Stimulated activated CD8-positive, alpha-beta memory T cell treated with anti-CD3 and anti-CD28 coated beads, Interleukin-12 subunit alpha, Interleukin-12 subunit beta, amount 100 ng/mL, for 4 hours (primary cell): ENCODE data around the gene CELF1.

ENCODE experiments used
- DNase-seq: peaks from one replicate; pipeline ENCODE4 v3.0.0-alpha.2; 2020; ENCODE audit warnings: low read depth

The CELF1 gene

DNA sequence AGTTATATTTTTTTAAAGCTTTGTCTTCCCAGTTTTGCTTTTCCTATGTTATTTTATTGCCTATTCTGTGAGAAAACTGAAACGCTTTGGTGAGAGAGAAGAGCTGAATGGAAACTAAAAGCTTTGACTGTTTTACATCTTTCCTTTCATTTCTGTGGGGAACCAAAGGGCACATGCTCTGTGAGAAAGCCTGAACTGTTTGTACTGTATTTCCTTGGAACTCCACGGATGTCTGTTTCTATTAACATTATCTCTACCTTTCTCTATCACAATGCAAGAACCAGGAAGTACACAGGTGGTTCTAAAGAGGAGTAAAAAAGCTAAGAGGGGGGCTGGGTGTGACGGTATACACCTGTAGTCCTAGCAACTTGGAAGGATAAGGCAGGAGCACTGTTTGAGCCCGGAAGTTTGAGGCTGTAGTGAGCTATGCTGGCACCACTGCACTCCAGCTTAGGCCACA lies 43.8 kb downstream of the CELF1 start:
- no peak for DNase-seq

DNA sequence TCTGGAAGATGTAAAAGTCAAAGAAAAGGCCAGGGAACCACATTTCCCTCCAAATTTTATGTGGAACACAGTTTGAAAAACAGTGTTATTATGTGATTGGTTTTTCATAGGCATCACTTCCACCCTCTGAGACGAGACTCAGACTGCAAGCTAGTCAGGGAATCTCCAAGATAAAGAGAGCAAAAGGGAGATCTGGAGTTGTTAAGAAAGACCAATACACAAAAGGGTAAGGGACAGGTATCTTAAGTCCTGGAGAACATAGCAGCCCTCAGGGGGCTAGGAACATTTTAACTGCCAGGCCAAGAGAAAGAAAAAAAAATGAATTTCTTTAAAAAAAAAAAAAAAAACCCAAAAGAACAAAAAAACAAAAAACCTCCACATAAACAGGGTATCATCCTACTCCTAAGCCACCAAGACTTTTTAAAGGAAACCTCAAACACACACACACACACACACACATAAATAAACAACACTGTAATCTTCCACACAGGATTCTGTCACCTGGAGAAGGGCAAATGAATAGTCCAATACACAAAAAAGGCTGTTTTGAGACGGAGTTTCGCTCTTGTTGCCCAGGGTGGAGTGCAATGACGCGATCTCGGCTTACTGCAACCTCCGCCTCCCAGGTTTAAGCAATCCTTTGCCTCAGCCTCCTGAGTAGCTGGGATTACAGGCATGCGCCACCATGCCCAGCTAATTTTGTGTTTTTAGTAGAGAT lies 44.5 kb downstream of the CELF1 start:
- DNase-seq: no peak

DNA sequence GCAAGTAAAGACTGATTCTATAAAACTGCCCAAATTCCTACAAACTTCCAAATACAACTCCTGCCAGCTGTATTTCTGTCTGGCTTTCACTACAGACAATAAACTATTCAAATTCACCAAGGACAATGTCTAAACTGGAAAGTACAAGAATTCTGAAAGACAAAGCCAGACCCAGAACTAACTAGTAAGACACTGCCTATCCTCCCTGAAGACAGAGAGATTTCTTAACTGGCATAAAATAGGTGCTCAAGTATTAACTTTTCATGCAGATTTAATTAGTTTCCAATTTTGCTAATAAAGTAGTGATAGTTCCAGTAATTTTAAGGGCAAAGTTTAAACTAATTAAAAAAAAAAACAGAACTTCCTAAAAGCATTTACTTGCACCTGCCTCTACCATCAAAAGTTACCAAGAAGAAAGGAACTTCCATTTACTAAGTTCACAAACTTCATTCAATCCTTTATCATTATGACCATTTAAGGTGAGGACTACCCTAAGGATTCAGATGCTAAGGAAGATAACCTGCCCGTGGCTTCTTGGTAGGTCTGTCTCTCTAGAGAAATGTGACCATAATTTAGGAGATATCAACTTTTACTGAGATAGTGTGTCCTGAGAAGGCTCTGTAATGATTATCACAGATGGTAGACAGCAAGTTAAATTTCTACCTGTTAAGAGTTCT lies 45.2 kb downstream of the CELF1 start:
- DNase-seq: no peak

DNA sequence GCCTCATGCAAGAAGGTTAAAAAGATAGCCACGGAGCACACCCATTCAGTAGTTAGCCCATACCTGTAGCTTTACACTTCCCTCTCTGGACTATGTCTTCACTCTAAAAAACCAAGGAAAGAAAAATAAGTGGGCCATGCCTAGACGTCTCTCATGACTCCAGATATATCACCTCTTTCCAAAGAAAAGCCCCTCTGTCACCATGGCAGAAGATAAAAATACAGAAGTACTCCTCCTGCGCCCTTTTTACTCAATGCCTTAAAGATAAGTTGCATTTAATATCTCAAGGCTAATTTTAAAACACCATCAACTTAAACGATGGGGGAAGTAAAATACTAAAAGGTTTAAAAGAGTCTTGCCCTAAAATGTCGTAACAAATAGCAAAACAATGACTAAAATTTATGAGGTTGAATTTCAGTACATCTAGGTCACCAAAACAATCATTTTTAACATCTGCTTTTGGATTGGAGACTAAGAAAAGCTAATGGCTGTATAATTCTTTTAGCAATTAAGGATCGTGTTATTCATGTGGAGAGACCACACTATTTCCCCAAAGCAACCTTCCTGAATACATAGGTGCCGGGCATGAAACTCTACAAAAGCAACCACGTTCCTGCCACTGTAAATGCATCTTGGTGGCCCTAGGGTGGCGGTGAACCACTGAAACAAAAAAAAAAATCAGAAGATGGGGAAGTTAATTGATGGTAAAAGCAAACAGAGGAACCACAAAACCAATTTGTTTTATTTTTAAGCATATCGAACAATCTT lies 46.0 kb downstream of the CELF1 start:
- DNase-seq: no peak

DNA sequence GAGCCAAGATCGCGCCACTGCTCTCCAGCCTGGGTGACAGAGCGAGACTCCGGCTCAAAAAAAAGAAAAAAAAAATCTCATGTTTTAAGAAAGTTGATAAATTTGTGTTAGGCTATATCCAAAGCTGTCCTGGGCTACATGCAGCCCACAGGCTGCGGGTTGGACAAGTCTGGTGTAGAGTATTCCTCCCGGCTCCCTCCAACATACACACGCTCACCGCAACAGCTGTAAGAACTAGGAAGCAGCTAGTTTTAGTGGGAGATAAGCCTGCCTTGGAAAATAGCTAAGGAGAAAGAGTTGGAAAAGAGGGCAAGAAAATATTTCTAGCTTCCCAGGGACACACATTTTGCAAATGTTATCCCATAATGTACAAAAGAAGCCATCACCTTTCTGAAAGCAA lies 46.6 kb downstream of the CELF1 start:
- DNase-seq: no peak

DNA sequence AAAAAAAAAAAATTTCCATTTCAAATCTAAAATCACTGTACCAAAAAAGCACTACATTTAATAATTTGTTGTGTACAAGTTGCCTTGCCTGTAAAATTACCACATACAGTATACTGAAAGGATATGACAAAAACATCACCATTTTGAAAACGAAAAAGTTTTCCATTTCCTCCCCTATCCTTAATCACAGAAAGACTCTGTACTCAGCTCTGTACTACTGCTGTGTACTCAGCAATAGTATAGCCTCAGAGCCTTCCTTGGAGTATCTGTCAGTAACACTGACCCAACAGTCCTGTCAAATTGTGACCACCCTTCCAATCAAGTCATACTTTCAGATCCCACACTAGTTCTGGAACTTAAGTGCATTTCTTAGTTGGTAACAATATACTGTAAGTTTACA lies 48.0 kb downstream of the CELF1 start:
- DNase-seq: no peak

DNA sequence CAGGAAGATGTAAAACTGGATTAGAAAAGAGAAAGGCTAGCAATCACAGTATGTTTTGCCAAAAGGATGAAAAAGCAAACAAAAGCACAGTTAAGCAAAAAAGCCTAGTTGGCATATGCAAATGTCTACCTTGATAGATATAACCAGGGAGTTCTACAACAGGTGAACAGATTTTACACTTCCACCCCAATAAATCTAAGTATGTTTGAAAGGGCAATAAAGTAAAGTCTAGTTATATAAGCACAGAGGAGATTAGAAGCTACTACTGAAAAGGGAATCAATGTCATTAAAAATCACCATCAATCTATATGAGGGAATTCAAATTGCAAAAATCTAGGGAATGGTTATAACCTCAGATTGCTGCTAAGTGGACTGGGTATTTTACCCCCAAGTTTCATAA lies 49.7 kb downstream of the CELF1 start:
- DNase-seq: no peak

DNA sequence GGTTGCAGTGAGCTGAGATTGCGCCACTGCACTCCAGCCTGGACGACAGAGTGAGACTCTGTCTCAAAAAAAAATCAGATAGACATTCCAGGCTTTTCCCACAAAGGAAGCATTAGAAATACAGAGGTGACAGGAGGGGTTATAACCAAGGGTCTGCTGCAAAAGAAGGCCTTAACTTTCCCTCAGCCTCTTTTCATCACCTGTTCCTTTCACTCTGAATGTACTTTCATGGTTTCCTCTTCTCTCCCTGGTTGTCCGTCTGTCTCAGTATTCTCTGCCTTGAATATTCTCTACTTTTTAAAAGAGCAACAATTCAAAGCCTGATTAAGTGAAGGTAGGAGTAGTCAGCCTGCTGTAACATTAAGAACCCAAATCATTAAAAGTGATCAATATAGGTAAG lies 50.2 kb downstream of the CELF1 start:
- DNase-seq: no peak

DNA sequence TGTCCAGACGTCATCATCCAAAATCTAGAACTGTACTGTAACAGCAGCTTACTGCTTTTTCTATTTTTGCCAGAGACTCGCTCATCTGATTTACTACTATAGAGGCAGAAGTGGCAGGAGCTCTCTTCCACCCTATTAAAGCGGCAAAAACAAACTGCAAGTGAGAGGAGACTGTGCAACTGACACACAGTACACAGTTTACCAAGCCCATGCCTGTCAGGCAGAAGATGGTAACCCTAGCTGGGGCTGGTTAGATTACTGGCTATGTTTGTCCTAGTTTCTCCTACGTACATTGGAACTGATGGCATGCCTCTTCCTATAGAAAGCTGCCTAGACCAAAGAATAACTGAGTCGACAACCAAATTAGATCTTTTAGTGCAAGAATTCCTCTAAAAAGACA lies 51.8 kb downstream of the CELF1 start:
- DNase-seq: no peak

DNA sequence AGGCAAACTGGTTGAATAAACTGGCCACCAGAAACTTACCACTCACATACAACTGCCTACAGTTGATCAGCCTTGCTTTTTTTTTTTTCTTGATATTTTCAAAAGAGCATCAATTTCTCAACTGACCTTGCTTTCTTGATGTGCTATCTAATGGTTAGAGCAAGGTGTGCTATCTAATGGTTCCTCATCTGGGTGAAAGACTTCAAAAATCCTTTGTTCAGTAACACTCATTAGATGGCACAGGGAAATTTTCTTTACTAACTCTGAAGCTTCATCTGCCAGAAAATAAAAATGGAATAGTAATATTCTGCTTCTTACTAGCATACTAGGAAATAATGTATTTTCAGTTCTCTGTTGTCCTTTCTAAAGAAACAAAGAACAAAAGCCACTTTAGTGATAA lies 52.8 kb downstream of the CELF1 start:
- no peak for DNase-seq

DNA sequence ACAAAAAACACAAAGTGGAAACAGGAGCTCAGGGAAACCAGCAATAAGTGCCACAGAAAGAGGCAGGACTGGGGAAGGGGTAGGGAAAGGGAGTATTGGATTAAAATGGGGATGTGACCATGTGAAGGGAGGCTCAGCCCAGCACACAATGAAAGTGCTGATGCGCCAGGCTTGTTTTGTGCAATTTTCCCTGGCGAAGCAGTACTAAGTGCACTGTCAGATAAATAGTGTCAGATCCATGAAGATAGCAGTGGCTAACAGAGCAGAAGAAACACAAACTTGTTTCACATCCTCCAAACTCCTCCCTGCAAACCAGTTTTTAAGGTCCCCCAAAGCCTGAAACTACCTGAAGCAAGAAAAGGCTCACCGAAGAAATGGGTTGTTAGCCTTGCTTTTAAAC lies 53.3 kb downstream of the CELF1 start:
- no peak for DNase-seq

DNA sequence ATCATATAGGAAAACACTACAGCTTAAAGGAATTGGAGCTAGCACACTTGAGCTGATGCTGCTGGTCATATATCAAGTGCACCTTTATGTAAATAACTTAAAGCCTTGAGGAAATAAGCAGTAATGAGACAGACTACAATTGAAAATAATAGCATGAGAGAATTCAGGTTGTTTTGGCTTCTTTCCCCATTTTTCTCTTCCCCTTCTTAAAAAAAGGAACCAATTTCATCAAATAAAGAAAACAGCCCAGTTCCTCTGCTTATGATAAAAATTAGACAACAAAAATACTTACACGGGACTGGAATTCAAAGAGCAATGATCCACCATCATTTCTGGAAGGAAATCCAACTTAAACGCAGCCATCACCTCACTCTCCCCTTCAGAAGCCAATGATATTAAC lies 53.8 kb downstream of the CELF1 start:
- no peak for DNase-seq

DNA sequence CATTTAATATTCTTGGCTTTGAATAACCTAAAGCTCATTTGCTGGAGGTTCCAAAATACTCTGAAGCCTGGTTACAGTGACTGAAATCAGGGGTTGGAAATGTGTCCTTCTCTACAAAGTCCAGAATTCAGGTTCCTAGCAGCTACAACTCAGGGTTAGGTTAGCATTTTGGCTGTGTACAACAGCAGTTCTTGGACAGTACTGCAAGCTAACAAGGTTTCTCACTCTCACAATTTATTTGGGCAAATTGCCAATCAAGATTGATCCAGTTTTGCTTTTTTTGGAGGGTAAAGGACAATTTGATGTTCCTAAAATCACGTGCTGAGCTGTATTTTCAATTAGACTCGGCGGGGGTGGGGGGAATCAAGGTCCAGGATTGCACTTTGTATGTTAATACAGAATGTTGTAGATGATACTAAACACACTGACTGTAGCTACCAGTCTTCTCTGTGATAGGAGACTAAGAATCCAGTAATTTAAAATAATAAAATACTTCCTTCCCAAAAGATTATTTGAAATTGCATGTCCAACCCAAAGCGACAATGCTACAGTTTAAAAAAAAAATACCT lies 54.3 kb downstream of the CELF1 start:
- no peak for DNase-seq

DNA sequence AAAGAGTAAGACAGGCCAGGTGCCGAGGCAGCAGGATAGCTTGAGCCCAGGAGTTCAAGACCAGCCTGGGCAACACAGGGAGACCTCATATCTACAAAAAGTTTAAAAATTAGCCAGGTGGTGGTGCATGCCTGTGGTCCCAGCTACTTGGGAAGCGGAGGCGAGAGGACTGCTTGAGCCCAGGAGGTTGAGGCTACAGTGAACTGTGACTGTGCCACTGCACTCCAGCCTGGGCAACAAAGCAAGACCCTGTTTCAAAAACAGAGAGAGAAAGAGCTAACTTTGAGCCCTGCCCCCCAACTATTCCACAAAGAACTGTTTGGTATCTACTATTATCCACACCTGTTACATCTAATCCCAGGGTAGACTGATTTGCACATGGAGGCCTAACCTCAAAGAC lies 54.8 kb downstream of the CELF1 start:
- DNase-seq: no peak

DNA sequence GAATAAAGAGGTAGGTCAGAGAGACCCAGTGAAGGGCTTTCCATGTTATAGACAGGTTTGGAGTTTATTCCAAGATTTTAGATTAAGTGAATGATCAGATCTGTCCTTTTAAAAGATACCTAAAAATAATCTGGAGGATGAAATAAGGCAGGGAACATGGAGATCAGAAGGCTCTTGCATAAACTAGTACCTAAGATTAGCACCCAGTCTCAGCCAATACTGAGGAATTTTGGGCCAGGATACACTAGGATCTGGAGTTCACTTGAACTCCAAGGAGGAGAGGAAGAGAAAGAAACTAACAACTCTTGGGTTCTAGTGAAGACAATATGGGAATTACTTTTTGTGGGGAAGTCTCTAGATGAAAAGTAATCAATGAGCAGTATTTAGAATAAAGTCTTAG lies 56.1 kb downstream of the CELF1 start:
- DNase-seq: no peak

DNA sequence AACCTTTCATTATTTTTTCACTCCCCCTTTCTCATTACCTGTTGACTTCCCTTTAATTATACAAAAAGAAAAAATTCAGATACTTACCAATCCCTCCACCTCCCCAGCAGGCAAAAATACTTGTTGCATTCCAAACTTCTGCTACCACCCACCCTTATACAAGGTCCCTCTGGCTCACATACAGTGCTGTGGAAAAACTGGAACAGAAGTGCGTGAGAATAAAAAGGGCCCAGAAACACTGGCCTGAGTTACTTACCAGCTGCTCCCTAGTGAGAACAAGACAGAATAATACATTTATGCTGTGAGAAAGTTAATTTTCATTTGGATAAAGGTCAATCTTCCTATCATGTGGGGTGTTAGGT lies 57.1 kb downstream of the CELF1 start:
- no peak for DNase-seq

DNA sequence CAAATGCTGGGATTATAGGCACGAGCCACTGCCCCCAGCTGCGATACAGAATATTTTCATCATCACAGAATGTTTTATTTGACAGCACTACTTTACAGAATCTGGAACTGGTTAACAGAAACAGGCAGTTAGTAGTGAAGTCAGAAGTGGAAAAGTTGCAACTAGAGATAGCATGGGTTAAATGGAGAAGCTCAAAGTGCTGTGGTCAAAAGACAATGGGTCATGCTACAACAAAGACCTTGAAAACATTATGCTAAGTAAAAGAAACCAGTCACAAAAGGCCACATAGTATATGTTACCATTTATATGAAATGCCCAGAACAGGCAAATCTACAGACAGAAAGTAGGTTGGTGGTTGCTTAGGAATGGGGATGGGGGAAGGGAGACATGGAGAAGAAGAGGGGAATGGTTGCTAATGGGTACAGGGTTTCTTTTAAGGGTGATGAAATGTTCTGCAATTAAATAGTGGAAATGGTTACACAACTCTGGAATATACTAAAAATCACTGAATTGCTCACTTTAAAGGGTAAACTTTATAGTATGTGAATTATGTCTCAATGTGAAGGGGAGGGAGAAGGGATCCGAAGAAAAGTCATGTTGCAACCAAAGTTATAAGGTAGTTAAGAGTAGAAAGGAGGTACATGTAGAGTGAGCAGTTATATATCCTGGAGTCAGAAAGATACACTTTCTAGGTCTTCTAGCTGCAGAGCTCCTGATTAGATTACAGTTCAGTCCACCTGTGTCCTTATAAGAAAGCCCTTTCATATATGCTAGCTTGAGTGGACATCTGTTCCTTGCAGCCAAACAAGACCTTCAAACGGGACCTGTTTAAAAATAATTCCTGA lies 57.7 kb downstream of the CELF1 start:
- no peak for DNase-seq

DNA sequence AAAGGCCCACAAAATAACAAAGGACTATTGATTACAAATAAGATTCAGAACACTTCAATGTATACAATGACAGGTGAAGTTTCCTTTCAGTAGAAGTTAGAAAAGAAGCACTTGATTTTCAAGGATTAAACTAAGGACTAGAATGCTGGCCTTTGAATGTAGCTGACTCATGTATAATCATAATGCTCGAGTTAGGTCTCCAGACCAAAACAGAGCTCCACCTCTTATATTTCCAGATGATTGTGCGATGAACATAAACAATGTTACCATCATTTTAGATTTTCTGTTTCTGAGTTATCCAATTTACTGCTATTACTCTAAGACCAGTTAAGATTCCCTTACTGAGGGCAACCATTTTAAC lies 63.6 kb downstream of the CELF1 start:
- no peak for DNase-seq

DNA sequence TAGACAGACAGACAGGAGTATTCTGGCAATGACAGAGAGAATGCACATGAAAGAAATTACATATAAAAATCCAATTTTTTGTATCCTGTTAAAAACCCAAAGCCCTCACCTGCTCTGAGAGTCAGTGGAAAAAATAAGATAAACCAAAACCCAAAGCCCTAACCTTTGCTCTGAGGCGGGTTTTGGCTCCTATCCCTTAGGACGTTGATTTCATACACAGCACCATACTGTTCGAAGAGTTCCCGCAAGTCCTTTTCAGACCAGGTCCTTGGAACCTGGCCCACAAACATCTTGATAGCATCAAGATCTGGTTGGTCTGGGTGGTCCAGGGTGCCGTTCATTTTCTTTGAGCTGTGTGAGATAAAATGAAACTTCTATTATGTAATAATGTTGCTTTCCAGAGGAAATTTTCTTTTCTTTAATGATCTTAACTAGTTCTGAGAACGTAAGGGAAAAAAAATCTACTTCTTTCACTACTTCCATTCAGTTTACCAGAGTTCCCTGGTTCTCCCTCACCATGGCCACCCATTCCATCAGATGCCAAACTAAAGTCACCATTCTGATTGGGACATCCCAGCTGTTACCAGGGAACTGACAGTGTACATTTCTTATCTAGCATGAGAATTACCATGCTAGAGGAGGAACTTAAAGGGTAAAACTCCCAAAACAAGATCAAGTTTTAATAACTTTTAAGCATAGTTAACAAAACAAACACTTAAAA lies 64.1 kb downstream of the CELF1 start:
- no peak for DNase-seq

DNA sequence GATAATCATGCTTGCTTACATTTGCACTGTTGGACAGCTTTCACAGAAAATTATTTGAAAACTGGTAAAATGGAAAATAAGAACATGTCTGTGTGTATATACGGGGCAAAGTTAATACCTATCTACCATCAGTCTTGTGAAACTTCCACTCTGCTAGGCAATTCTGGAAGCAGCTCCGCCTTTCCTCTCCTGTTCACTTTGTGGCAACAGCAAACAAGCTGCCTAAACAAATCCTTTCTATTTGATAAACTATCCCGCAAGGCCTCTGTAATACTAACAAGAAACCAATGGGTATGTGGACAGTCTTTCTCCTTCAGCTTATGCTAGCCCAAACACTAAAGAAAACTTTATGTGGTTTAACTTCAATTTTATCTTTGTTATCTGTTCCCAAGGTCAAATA lies 64.8 kb downstream of the CELF1 start:
- no peak for DNase-seq

DNA sequence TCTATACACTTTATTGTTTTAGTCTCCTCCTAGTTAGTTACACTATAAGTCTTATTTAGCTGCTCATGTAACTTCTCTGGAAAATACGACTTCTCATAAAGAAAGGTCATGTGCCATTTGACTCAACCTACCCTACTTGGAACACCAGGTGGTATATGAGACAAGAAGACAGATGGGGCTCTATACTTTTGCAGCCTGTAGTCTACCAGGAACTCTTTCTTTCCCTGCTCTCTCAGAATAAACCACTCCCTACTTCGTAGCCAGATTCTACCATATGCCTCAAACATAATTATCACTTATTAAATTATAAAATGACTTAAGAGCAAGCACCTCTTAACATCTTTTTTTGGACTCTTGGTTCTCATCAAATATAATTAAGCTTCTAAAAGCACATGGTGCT lies 65.5 kb downstream of the CELF1 start:
- DNase-seq: no peak
